ENCODE measurements around the gene NUDT3.

NUDT3 gene

GRCh38 chr6:34392497-34393190 lies at the start of gene NUDT3:
NUDT3 (minus strand) TSS chr6:34392669; CDS start chr6:34392362, 307 bp downstream.
- H3K4me3 ChIP-seq (ENCODE audit: low read depth, low read length) = peak within 1 kb of the TSS; percentile 80
- peak; percentile 94 for TF ChIP-seq CTCF (IDR thresholded peaks at IDR 0.05; ENCODE audit: borderline replicate concordance, insufficient read depth, low read depth, low read length)

- no peak overlapping the region for H3K4me3 ChIP-seq (ENCODE audit: low read depth, low read length)
- no peak for TF ChIP-seq CTCF (IDR thresholded peaks at IDR 0.05; ENCODE audit: borderline replicate concordance, insufficient read depth, low read depth, low read length)
These were observed 49.1 kb upstream of the NUDT3 start for GRCh38 chr6:34441526-34441925.

GRCh38 chr6:34439442-34439841 lies 47.0 kb upstream of the NUDT3 start:
- TF ChIP-seq CTCF (IDR thresholded peaks at IDR 0.05; ENCODE audit: borderline replicate concordance, insufficient read depth, low read depth, low read length) = no peak
- H3K4me3 ChIP-seq (ENCODE audit: low read depth, low read length) = no peak overlapping the region

- no peak for TF ChIP-seq CTCF (IDR thresholded peaks at IDR 0.05; ENCODE audit: borderline replicate concordance, insufficient read depth, low read depth, low read length)
These were observed 46.2 kb upstream of the NUDT3 start for GRCh38 chr6:34438705-34439104.

GRCh38 chr6:34437644-34437970 lies 45.1 kb upstream of the NUDT3 start:
- H3K4me3 ChIP-seq (ENCODE audit: low read depth, low read length) = no peak overlapping the region
- TF ChIP-seq CTCF (IDR thresholded peaks at IDR 0.05; ENCODE audit: borderline replicate concordance, insufficient read depth, low read depth, low read length) = no peak

More at GRCh38 chr6:34438705-34439104, 46.2 kb upstream of the NUDT3 start:
- H3K4me3 ChIP-seq (ENCODE audit: low read depth, low read length) = no peak overlapping the region

GRCh38 chr6:34436803-34437643 lies 44.6 kb upstream of the NUDT3 start:
- no peak for TF ChIP-seq CTCF (IDR thresholded peaks at IDR 0.05; ENCODE audit: borderline replicate concordance, insufficient read depth, low read depth, low read length)

GRCh38 chr6:34435916-34436315 lies 43.4 kb upstream of the NUDT3 start:
- TF ChIP-seq CTCF (IDR thresholded peaks at IDR 0.05; ENCODE audit: borderline replicate concordance, insufficient read depth, low read depth, low read length) = no peak

More at GRCh38 chr6:34436803-34437643, 44.6 kb upstream of the NUDT3 start:
- H3K4me3 ChIP-seq (ENCODE audit: low read depth, low read length) = no peak overlapping the region

More at GRCh38 chr6:34435916-34436315, 43.4 kb upstream of the NUDT3 start:
- no peak overlapping the region for H3K4me3 ChIP-seq (ENCODE audit: low read depth, low read length)

Measured in GM12875 (cell line).